ENCODE data around the gene MYL2.

DNA sequence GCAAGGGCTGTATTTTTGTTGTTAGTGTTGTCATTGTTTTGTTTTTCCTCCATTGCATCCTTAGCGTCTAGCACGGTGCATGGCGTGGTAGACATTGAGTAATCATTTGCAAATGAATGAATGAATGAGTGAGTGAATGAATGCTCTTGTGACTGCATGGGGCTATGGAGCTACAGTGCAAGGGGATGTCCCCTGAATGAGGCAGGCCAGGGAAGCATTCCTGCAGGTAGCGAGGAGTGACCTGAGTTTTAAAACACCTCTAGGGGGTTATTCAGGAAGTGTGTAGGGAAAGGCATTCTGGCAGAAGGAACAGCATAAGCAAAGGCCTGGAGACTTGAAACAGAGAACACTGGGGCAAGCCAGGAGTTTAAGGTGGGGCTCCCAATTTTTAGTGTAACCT is 16.9 kb downstream of the MYL2 start:
- TF ChIP-seq EZH2 (IDR thresholded peaks at IDR 0.05) (no peak), POLR2A (IDR thresholded peaks at IDR 0.05; ENCODE audit: borderline replicate concordance, extremely low read depth, insufficient read depth, insufficient read length) (no peak), POLR2AphosphoS5 (IDR thresholded peaks at IDR 0.05; ENCODE audit: low read depth, low read length) (no peak), RAD21 (IDR thresholded peaks at IDR 0.05; ENCODE audit: low read depth) (no peak), EZH2phosphoT487 (IDR thresholded peaks at IDR 0.05; ENCODE audit: borderline replicate concordance) (no peak), YY1 (IDR thresholded peaks at IDR 0.05; ENCODE audit: extremely low read depth, insufficient replicate concordance, low read depth, low read length) (no peak), SP1 (IDR thresholded peaks at IDR 0.05; ENCODE audit: low read depth) (no peak), ZNF274 (IDR thresholded peaks at IDR 0.05; ENCODE audit: low read depth, low read length) (no peak), JUND (IDR thresholded peaks at IDR 0.05) (no peak), ZFX (IDR thresholded peaks at IDR 0.05) (no peak)
- TF ChIP-seq, protein P1, sequence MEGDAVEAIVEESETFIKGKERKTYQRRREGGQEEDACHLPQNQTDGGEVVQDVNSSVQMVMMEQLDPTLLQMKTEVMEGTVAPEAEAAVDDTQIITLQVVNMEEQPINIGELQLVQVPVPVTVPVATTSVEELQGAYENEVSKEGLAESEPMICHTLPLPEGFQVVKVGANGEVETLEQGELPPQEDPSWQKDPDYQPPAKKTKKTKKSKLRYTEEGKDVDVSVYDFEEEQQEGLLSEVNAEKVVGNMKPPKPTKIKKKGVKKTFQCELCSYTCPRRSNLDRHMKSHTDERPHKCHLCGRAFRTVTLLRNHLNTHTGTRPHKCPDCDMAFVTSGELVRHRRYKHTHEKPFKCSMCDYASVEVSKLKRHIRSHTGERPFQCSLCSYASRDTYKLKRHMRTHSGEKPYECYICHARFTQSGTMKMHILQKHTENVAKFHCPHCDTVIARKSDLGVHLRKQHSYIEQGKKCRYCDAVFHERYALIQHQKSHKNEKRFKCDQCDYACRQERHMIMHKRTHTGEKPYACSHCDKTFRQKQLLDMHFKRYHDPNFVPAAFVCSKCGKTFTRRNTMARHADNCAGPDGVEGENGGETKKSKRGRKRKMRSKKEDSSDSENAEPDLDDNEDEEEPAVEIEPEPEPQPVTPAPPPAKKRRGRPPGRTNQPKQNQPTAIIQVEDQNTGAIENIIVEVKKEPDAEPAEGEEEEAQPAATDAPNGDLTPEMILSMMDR (IDR thresholded peaks at IDR 0.05 in 2 of 3, conservative IDR thresholded peaks at IDR 0.05 in 1 of 3; ENCODE audit: borderline replicate concordance in 1 of 3, insufficient read depth in 1 of 3, low read depth in 2 of 3, low read length in 2 of 3) = no peak
- TF ChIP-seq, protein P2, sequence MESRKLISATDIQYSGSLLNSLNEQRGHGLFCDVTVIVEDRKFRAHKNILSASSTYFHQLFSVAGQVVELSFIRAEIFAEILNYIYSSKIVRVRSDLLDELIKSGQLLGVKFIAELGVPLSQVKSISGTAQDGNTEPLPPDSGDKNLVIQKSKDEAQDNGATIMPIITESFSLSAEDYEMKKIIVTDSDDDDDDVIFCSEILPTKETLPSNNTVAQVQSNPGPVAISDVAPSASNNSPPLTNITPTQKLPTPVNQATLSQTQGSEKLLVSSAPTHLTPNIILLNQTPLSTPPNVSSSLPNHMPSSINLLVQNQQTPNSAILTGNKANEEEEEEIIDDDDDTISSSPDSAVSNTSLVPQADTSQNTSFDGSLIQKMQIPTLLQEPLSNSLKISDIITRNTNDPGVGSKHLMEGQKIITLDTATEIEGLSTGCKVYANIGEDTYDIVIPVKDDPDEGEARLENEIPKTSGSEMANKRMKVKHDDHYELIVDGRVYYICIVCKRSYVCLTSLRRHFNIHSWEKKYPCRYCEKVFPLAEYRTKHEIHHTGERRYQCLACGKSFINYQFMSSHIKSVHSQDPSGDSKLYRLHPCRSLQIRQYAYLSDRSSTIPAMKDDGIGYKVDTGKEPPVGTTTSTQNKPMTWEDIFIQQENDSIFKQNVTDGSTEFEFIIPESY (IDR thresholded peaks at IDR 0.05; ENCODE audit: extremely low read depth, insufficient replicate concordance, low read length) = no peak
- TF ChIP-seq, protein P3, sequence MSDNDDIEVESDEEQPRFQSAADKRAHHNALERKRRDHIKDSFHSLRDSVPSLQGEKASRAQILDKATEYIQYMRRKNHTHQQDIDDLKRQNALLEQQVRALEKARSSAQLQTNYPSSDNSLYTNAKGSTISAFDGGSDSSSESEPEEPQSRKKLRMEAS (IDR thresholded peaks at IDR 0.05) = no peak
- TF ChIP-seq, protein P4, sequence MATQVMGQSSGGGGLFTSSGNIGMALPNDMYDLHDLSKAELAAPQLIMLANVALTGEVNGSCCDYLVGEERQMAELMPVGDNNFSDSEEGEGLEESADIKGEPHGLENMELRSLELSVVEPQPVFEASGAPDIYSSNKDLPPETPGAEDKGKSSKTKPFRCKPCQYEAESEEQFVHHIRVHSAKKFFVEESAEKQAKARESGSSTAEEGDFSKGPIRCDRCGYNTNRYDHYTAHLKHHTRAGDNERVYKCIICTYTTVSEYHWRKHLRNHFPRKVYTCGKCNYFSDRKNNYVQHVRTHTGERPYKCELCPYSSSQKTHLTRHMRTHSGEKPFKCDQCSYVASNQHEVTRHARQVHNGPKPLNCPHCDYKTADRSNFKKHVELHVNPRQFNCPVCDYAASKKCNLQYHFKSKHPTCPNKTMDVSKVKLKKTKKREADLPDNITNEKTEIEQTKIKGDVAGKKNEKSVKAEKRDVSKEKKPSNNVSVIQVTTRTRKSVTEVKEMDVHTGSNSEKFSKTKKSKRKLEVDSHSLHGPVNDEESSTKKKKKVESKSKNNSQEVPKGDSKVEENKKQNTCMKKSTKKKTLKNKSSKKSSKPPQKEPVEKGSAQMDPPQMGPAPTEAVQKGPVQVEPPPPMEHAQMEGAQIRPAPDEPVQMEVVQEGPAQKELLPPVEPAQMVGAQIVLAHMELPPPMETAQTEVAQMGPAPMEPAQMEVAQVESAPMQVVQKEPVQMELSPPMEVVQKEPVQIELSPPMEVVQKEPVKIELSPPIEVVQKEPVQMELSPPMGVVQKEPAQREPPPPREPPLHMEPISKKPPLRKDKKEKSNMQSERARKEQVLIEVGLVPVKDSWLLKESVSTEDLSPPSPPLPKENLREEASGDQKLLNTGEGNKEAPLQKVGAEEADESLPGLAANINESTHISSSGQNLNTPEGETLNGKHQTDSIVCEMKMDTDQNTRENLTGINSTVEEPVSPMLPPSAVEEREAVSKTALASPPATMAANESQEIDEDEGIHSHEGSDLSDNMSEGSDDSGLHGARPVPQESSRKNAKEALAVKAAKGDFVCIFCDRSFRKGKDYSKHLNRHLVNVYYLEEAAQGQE (IDR thresholded peaks at IDR 0.05; ENCODE audit: low read depth) = no peak
